HCT116 (cell line): ENCODE data around the gene EEPD1. TPM values are rescaled to one million over a fixed set of nuclear protein-coding genes. Genes with fewer than 3 reads are reported as not detected.

ENCODE experiments used
- ATAC-seq: fragments of 200-7000 bp; cut with Tn5 transposase; 2 replicates; pipeline ENCODE4 v1.9.1; 2020; ENCODE audit warnings: mild to moderate bottlenecking, moderate library complexity
- BruUV-seq: library from RNA; stranded (reverse); fragments of 400-500 nt; replicated peaks from 2 replicates; lab custom pipeline; 2021; lab: Mats Ljungman, UMichigan
- CTCF ChIA-PET: fragments of 300-600 bp; sonication (Branson Sonifier 250); formaldehyde crosslinking; loops from one replicate; lab custom pipeline; 2021; ENCODE audit warnings: antibody characterized with exemption; lab: Charles Lee
- POLR2A ChIA-PET: fragments of 300-600, 350-600 bp; sonication (Branson Sonifier 250); formaldehyde crosslinking; loops from one replicate; lab custom pipeline; 2021; ENCODE audit warnings: antibody characterized with exemption; lab: Charles Lee
- RAD21 ChIA-PET, 2 experiments: fragments of 300-600 bp; sonication (Branson Sonifier 250); formaldehyde crosslinking; loops; one replicate each; lab custom pipeline; 2023; ENCODE audit warnings: low total read pairs in 2 of 2; ENCODE audit not compliant: uncharacterized antibody in 2 of 2, unreplicated experiment in 2 of 2, low non-redundant PET in 1 of 2; lab: Charles Lee
- DNase-seq: peaks from one replicate; pipeline ENCODE4 v3.0.0-alpha.2; 2010; ENCODE audit warnings: low read depth, low spot score
- H2AFZ ChIP-seq: fragments of 200-600 bp; shearing (Covaris generic), sonication (generic); 2 replicates; pipeline ENCODE4 v1.6.1; 2017; ENCODE audit warnings: low read depth, mixed run types, mixed read lengths, antibody characterized with exemption, low read length; ENCODE audit not compliant: poor library complexity, severe bottlenecking
- H3K27ac ChIP-seq: 2 replicates; pipeline ENCODE4 v1.5.1; 2012; ENCODE audit warnings: low read depth, low read length
- H3K27me3 ChIP-seq: fragments of 200-600 bp; sonication (generic); 2 replicates; pipeline ENCODE4 v1.6.1; 2016; ENCODE audit warnings: mixed run types, low read length, mixed read lengths; ENCODE audit not compliant: insufficient read depth
- H3K36me3 ChIP-seq, 2 experiments: fragments of 200-500 bp in 1 of 2; fragments of 200-600 bp in 1 of 2; sonication (Bioruptor generic) in 1 of 2; sonication (generic) in 1 of 2; 2 replicates each; pipeline versions ENCODE4 v1.5.1 to v1.6.1; 2014 to 2016; ENCODE audit warnings: low read length in 2 of 2, inconsistent platforms in 1 of 2, mixed read lengths in 1 of 2, mixed run types in 1 of 2; ENCODE audit not compliant: insufficient read depth in 2 of 2, control insufficient read depth in 1 of 2
- H3K4me1 ChIP-seq, 2 experiments: fragments of 200-600 bp in 1 of 2; sonication (generic) in 1 of 2; 2 replicates each; pipeline versions ENCODE4 v1.5.1 to v1.6.1; 2012 to 2017; ENCODE audit warnings: low read length in 2 of 2, inconsistent platforms in 1 of 2, mild to moderate bottlenecking in 1 of 2, mixed read lengths in 1 of 2, mixed run types in 1 of 2, moderate library complexity in 1 of 2; ENCODE audit not compliant: insufficient read depth in 2 of 2, control insufficient read depth in 1 of 2
- H3K4me2 ChIP-seq: fragments of 200-600 bp; sonication (generic); 2 replicates; pipeline ENCODE4 v1.6.1; 2017; ENCODE audit warnings: mixed run types, low read length, mixed read lengths
- H3K4me3 ChIP-seq, 2 experiments: fragments of 200-600 bp in 1 of 2; sonication (generic) in 1 of 2; replicated peaks in 1 of 2; 2 replicates each; pipeline ENCODE4 v1.5.1; 2011 to 2016; ENCODE audit warnings: low read length in 2 of 2, control low read depth in 1 of 2, low read depth in 1 of 2, mild to moderate bottlenecking in 1 of 2, mixed read lengths in 1 of 2, mixed run types in 1 of 2
- H3K79me2 ChIP-seq: fragments of 200-600 bp; sonication (generic); 2 replicates; pipeline ENCODE4 v1.6.1; 2017; ENCODE audit warnings: mild to moderate bottlenecking, mixed run types, low read length, moderate library complexity, mixed read lengths; ENCODE audit not compliant: insufficient read depth
- H3K9ac ChIP-seq: fragments of 200-600 bp; sonication (generic); 2 replicates; pipeline ENCODE4 v1.6.1; 2016; ENCODE audit warnings: low read length, mixed read lengths
- H3K9me2 ChIP-seq: fragments of 200-600 bp; sonication (generic), shearing (Covaris generic); 2 replicates; pipeline ENCODE4 v1.6.1; 2017; ENCODE audit warnings: mixed run types, mild to moderate bottlenecking, moderate library complexity; ENCODE audit not compliant: insufficient read depth
- H3K9me3 ChIP-seq, 2 experiments: fragments of 200-500 bp in 1 of 2; fragments of 200-600 bp in 1 of 2; sonication (Bioruptor generic) in 1 of 2; sonication (generic) in 1 of 2; 2 replicates each; pipeline ENCODE4 v1.6.1; 2014 to 2017; ENCODE audit warnings: low read length in 2 of 2, mixed read lengths in 2 of 2, inconsistent platforms in 1 of 2, low read depth in 1 of 2, mild to moderate bottlenecking in 1 of 2, mixed run types in 1 of 2, moderate library complexity in 1 of 2; ENCODE audit not compliant: control insufficient read depth in 1 of 2, insufficient read depth in 1 of 2
- H4K20me1 ChIP-seq: fragments of 200-600 bp; sonication (generic), shearing (Covaris generic); 2 replicates; pipeline ENCODE4 v1.6.1; 2017; ENCODE audit warnings: mixed run types, mild to moderate bottlenecking, moderate library complexity; ENCODE audit not compliant: insufficient read depth
- CBX3 ChIP-seq: IDR thresholded peaks from 2 replicates; pipeline ENCODE4 v1.6.1; 2012; ENCODE audit warnings: low read depth
- CEBPB ChIP-seq: IDR thresholded peaks from 2 replicates; pipeline ENCODE4 v1.6.1; 2012; ENCODE audit warnings: low read depth
- EGR1 ChIP-seq: IDR thresholded peaks from 2 replicates; pipeline ENCODE4 v1.6.1; 2012; ENCODE audit warnings: low read depth
- ELF1 ChIP-seq: IDR thresholded peaks from 2 replicates; pipeline ENCODE4 v1.6.1; 2012; ENCODE audit warnings: low read depth, borderline replicate concordance
- EZH2 ChIP-seq: fragments of 200-600 bp; sonication (generic); IDR thresholded peaks from 2 replicates; pipeline ENCODE4 v1.6.1; 2017; ENCODE audit warnings: antibody characterized with exemption, mixed run types
- EZH2phosphoT487 ChIP-seq: fragments of 200-600 bp; IDR thresholded peaks from 2 replicates; pipeline ENCODE4 v1.6.1; 2018; ENCODE audit warnings: antibody characterized with exemption, borderline replicate concordance
- JUND ChIP-seq: IDR thresholded peaks from 2 replicates; pipeline ENCODE4 v1.6.1; 2012
- POLR2A ChIP-seq: IDR thresholded peaks from 2 replicates; pipeline ENCODE4 v1.7.0; 2011; ENCODE audit warnings: borderline replicate concordance; ENCODE audit not compliant: insufficient read depth, insufficient read length; ENCODE audit errors: extremely low read depth
- REST ChIP-seq: IDR thresholded peaks from 2 replicates; pipeline ENCODE4 v1.6.1; 2012; ENCODE audit warnings: low read depth
- SIN3A ChIP-seq: IDR thresholded peaks from 2 replicates; pipeline ENCODE4 v1.6.1; 2012; ENCODE audit warnings: low read depth
- SP1 ChIP-seq: IDR thresholded peaks from 2 replicates; pipeline ENCODE4 v1.6.1; 2012; ENCODE audit warnings: low read depth
- SRF ChIP-seq: IDR thresholded peaks from 2 replicates; pipeline ENCODE4 v1.6.1; 2012; ENCODE audit warnings: low read depth
- TCF7L2 ChIP-seq: IDR thresholded peaks from 2 replicates; pipeline ENCODE4 v1.7.0; 2011; ENCODE audit warnings: borderline replicate concordance, inconsistent platforms; ENCODE audit not compliant: insufficient read depth, insufficient read length; ENCODE audit errors: extremely low read depth
- ZFX ChIP-seq: fragments of 450-650 bp; IDR thresholded peaks from 2 replicates; pipeline ENCODE4 v1.6.1; 2017
- ZNF274 ChIP-seq: fragments of 200-500 bp; sonication (Bioruptor generic); IDR thresholded peaks from 2 replicates; pipeline ENCODE4 v1.6.1; 2014; ENCODE audit warnings: mild to moderate bottlenecking, low read depth, low read length, inconsistent platforms
- intact Hi-C: fragments of 100-400 bp; cut with micrococcal nuclease; formaldehyde crosslinking; loops from 2 replicates; pipeline ENCODE4 v1.10.0; 2022
- total RNA-seq: library from RNA; stranded (reverse); gene quantifications from one replicate; pipeline ENCODE4 v1.2.1, GENCODE V29; 2021; ENCODE audit not compliant: unreplicated experiment
- TF ChIP-seq, protein P1 (sequence below): IDR thresholded peaks from 2 replicates; pipeline ENCODE4 v1.6.1; 2011; ENCODE audit warnings: mild to moderate bottlenecking, low read length, moderate library complexity; ENCODE audit not compliant: insufficient replicate concordance; ENCODE audit errors: extremely low read depth
- TF ChIP-seq, protein P2 (sequence below): IDR thresholded peaks from 2 replicates; pipeline ENCODE4 v1.6.1; 2012
- TF ChIP-seq, protein P3 (sequence below): IDR thresholded peaks from 2 replicates; pipeline ENCODE4 v1.6.1; 2012
- TF ChIP-seq, protein P4 (sequence below), 3 experiments: fragments of 200-600 bp in 1 of 3; sonication (generic) in 1 of 3; IDR thresholded peaks in 2 of 3; conservative IDR thresholded peaks in 1 of 3; 2 replicates each; pipeline ENCODE4 v1.5.1; 2012 to 2017; ENCODE audit warnings: low read depth in 2 of 3, low read length in 2 of 3, antibody characterized with exemption in 1 of 3, borderline replicate concordance in 1 of 3, control low read depth in 1 of 3, mild to moderate bottlenecking in 1 of 3, mixed read lengths in 1 of 3, mixed run types in 1 of 3, moderate library complexity in 1 of 3; ENCODE audit not compliant: insufficient read depth in 1 of 3

The EEPD1 gene
- total RNA-seq, 1 experiment from 2014 or later = 4.2 TPM

DNA sequence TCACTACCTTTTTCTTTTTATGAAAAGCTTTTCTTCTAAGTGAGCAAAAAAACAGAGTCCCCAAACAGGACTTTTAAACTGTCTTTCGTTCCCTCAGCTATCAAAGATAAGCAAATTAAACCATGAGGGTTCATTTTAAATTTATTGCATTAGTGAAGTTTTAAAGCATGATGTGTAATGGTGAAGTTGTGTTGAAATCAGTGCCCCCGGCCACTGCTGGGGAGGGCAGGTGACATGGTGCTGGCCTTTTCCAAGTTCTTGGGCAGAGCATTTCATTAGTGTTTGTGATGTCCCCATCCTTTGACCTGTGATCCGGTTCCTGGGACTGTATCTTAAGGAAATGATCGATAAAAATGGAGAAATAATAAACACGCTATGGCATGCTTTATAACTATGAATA lies 96.0 kb downstream of the EEPD1 start:
- CTCF ChIA-PET = interaction anchor here (1.7 kb wide), 1 partner anchor 31 kb away, joined by 3 read pairs; no protein-coding TSS in a partner anchor
- RAD21 ChIA-PET = no interaction called here
- POLR2A ChIA-PET = no interaction called here
- H3K79me2 ChIP-seq = no peaks in the 10 kb centered on the region
- BruUV-seq = no TSS peak
- H4K20me1 ChIP-seq = no peaks in the 10 kb centered on the region
- H3K9me3 ChIP-seq = no peaks in the 10 kb centered on the region
- H3K4me1 ChIP-seq = no peaks in the 10 kb centered on the region
- H3K4me2 ChIP-seq = no peak overlapping the region
- H3K4me3 ChIP-seq = no peak overlapping the region
- H3K36me3 ChIP-seq = no peaks in the 10 kb centered on the region
- DNase-seq (no peak), ATAC-seq (no peak)
- intact Hi-C loops = no loop called here
- H3K9me2 ChIP-seq = no peaks in the 10 kb centered on the region
- H2AFZ ChIP-seq = no peak overlapping the region
- TF ChIP-seq CEBPB = no peak
- TF ChIP-seq, protein P1, sequence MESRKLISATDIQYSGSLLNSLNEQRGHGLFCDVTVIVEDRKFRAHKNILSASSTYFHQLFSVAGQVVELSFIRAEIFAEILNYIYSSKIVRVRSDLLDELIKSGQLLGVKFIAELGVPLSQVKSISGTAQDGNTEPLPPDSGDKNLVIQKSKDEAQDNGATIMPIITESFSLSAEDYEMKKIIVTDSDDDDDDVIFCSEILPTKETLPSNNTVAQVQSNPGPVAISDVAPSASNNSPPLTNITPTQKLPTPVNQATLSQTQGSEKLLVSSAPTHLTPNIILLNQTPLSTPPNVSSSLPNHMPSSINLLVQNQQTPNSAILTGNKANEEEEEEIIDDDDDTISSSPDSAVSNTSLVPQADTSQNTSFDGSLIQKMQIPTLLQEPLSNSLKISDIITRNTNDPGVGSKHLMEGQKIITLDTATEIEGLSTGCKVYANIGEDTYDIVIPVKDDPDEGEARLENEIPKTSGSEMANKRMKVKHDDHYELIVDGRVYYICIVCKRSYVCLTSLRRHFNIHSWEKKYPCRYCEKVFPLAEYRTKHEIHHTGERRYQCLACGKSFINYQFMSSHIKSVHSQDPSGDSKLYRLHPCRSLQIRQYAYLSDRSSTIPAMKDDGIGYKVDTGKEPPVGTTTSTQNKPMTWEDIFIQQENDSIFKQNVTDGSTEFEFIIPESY = no peak
- TF ChIP-seq REST = no peak
- no peak for TF ChIP-seq EZH2
- TF ChIP-seq, protein P2, sequence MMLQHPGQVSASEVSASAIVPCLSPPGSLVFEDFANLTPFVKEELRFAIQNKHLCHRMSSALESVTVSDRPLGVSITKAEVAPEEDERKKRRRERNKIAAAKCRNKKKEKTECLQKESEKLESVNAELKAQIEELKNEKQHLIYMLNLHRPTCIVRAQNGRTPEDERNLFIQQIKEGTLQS = no peak
- TF ChIP-seq EGR1 = no peak
- TF ChIP-seq SRF = no peak
- no peak for TF ChIP-seq JUND
- TF ChIP-seq, protein P3, sequence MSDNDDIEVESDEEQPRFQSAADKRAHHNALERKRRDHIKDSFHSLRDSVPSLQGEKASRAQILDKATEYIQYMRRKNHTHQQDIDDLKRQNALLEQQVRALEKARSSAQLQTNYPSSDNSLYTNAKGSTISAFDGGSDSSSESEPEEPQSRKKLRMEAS = no peak
- no peak for TF ChIP-seq ELF1
- TF ChIP-seq, protein P4, sequence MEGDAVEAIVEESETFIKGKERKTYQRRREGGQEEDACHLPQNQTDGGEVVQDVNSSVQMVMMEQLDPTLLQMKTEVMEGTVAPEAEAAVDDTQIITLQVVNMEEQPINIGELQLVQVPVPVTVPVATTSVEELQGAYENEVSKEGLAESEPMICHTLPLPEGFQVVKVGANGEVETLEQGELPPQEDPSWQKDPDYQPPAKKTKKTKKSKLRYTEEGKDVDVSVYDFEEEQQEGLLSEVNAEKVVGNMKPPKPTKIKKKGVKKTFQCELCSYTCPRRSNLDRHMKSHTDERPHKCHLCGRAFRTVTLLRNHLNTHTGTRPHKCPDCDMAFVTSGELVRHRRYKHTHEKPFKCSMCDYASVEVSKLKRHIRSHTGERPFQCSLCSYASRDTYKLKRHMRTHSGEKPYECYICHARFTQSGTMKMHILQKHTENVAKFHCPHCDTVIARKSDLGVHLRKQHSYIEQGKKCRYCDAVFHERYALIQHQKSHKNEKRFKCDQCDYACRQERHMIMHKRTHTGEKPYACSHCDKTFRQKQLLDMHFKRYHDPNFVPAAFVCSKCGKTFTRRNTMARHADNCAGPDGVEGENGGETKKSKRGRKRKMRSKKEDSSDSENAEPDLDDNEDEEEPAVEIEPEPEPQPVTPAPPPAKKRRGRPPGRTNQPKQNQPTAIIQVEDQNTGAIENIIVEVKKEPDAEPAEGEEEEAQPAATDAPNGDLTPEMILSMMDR (IDR thresholded peaks at IDR 0.05 in 2 of 3, conservative IDR thresholded peaks at IDR 0.05 in 1 of 3; ENCODE audit: borderline replicate concordance in 1 of 3, insufficient read depth in 1 of 3, low read depth in 2 of 3, low read length in 2 of 3) = no peak
- no peak for TF ChIP-seq CBX3
- TF ChIP-seq TCF7L2 = no peak
- no peak for TF ChIP-seq SIN3A
- TF ChIP-seq EZH2phosphoT487 = no peak
- TF ChIP-seq ZNF274 = no peak
- no peak for TF ChIP-seq POLR2A
- TF ChIP-seq ZFX = no peak
- no peak for TF ChIP-seq SP1
- no peaks in the 10 kb centered on the region for H3K27me3 ChIP-seq
- H3K9ac ChIP-seq = no peak overlapping the region
- H3K27ac ChIP-seq = no peak overlapping the region
